Fibroblast of lung (primary cell): Measurements from ENCODE around the gene PBX4. TPM values are rescaled to one million over a fixed set of nuclear protein-coding genes. Genes with fewer than 3 reads are reported as not detected.

Experiments used
- DNase-seq, 2 donors: peaks; one replicate each; pipeline versions ENCODE4 v3.0.0 to v3.0.0-alpha.2; 2010; ENCODE audit warnings: low read depth in 2 of 2
- H2AFZ ChIP-seq: 2 replicates; pipeline ENCODE4 v1.5.1; 2012; ENCODE audit warnings: low read length, control low read depth, inconsistent platforms
- H3K27ac ChIP-seq: 2 replicates; pipeline ENCODE4 v1.5.1; 2011; ENCODE audit warnings: low read length, control low read depth; ENCODE audit not compliant: insufficient read depth
- H3K27me3 ChIP-seq: 2 replicates; pipeline ENCODE4 v1.5.1; 2011; ENCODE audit warnings: mild to moderate bottlenecking, low read length; ENCODE audit not compliant: control insufficient read depth, insufficient read depth
- H3K36me3 ChIP-seq: 2 replicates; pipeline ENCODE4 v1.5.1; 2011; ENCODE audit warnings: low read length; ENCODE audit not compliant: control insufficient read depth, insufficient read depth
- H3K4me1 ChIP-seq: 2 replicates; pipeline ENCODE4 v1.5.1; 2011; ENCODE audit warnings: low read length; ENCODE audit not compliant: control insufficient read depth, insufficient read depth; ENCODE audit errors: extremely low read depth
- H3K4me2 ChIP-seq: 2 replicates; pipeline ENCODE4 v1.5.1; 2011; ENCODE audit warnings: low read length, control low read depth; ENCODE audit not compliant: insufficient read depth; ENCODE audit errors: extremely low read depth
- H3K4me3 ChIP-seq, 4 experiments: fragments of 200-600 bp in 1 of 4; sonication (generic) in 1 of 4; replicated peaks in 1 of 4; 2 replicates each; pipeline ENCODE4 v1.5.1; 2011 to 2016; ENCODE audit warnings: low read length in 4 of 4, low read depth in 3 of 4, mild to moderate bottlenecking in 3 of 4, control low read depth in 2 of 4, inconsistent platforms in 1 of 4, mixed read lengths in 1 of 4; ENCODE audit not compliant: insufficient read depth in 1 of 4; ENCODE audit errors: control extremely low read depth in 1 of 4
- H3K79me2 ChIP-seq: 2 replicates; pipeline ENCODE4 v1.5.1; 2012; ENCODE audit warnings: mild to moderate bottlenecking, low read length, inconsistent platforms; ENCODE audit not compliant: control insufficient read depth, insufficient read depth
- H3K9ac ChIP-seq: 2 replicates; pipeline ENCODE4 v1.5.1; 2011; ENCODE audit warnings: mild to moderate bottlenecking, low read length, control low read depth; ENCODE audit not compliant: insufficient read depth
- H3K9me3 ChIP-seq: 2 replicates; pipeline ENCODE4 v1.5.1; 2012; ENCODE audit warnings: low read depth, low read length; ENCODE audit not compliant: control insufficient read depth, insufficient read depth
- H4K20me1 ChIP-seq: 2 replicates; pipeline ENCODE4 v1.5.1; 2011; ENCODE audit warnings: low read length; ENCODE audit not compliant: control insufficient read depth, insufficient read depth; ENCODE audit errors: extremely low read depth
- CTCF ChIP-seq, 2 donors: IDR thresholded peaks in 1 of 2; conservative IDR thresholded peaks in 1 of 2; 1 replicate in 1 of 2; 2 replicates in 1 of 2; pipeline ENCODE4 v1.5.1; 2011 to 2012; ENCODE audit warnings: low read length in 2 of 2, control low read depth in 1 of 2, inconsistent platforms in 1 of 2, low read depth in 1 of 2, mild to moderate bottlenecking in 1 of 2
- EZH2 ChIP-seq: IDR thresholded peaks from 2 replicates; pipeline ENCODE4 v1.5.1; 2012; ENCODE audit warnings: low read length, control low read depth, mild to moderate bottlenecking; ENCODE audit errors: missing control alignments
- polyA plus RNA-seq, 2 donors: library from polyadenylated mRNA; depleted of rRNA in 1 of 2; stranded (reverse) in 1 of 2; unstranded in 1 of 2; fragments of >200 nt; gene quantifications; 2 replicates each; pipeline ENCODE4 v1.2.1, GENCODE V29; 2011 to 2012; ENCODE audit warnings: missing spikeins in 1 of 2
- total RNA-seq: library from RNA; depleted of rRNA; stranded (reverse); fragments of >200 nt; gene quantifications from 2 replicates; pipeline ENCODE4 v1.2.1, GENCODE V29; 2014

Gene PBX4
- total and polyA plus RNA-seq, 2 donors (not counting 1 experiment from before 2014, with no cell fraction given): 0.39 to 1.7 TPM

GRCh38 chr19:19527674-19528625, 90.5 kb downstream of the PBX4 start:
- no peaks in the 10 kb centered on the region for H3K9me3 ChIP-seq
- H2AFZ ChIP-seq: no peak overlapping the region
- H3K4me1 ChIP-seq: no peaks in the 10 kb centered on the region
- no peaks in the 10 kb centered on the region for H3K27me3 ChIP-seq
- H3K36me3 ChIP-seq: peaks cover 5% of the 10 kb centered on the region
- no peak for TF ChIP-seq CTCF (conservative IDR thresholded peaks at IDR 0.05 in 1 of 2, IDR thresholded peaks at IDR 0.05 in 1 of 2; ENCODE audit: low read depth in 1 of 2, low read length in 2 of 2)
- TF ChIP-seq EZH2: no peak
- no peaks in the 10 kb centered on the region for H3K79me2 ChIP-seq
- H3K27ac ChIP-seq: no peak overlapping the region
- no peak overlapping the region for H3K9ac ChIP-seq
- H3K4me3 ChIP-seq: no peak overlapping the region
- no peaks in the 10 kb centered on the region for H4K20me1 ChIP-seq
- DNase-seq: no peak
- H3K4me2 ChIP-seq: no peak overlapping the region

DNA sequence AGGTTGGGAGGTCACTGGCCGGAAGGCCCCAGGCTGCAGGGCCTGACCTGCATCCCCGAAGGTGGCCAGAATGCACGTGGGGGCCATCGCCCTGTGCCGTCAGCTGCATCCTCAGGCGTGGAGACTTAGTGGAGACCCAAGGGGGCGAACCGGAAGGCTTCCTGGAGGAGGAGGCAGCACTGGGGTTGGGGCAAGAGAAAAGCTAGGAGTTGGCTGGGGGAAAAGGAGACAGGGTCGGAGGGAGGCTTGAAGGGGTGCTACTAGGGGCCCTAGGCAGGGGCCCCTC, 91.2 kb downstream of the PBX4 start:
- Histone ChIP-seq H3K4me3 (no peak overlapping the region), H3K27me3 (no peaks in the 10 kb centered on the region), H3K9ac (no peak overlapping the region), H4K20me1 (no peaks in the 10 kb centered on the region), H3K27ac (no peak overlapping the region), H3K9me3 (no peaks in the 10 kb centered on the region), H3K4me2 (no peak overlapping the region), H2AFZ (no peak overlapping the region), H3K36me3 (peaks cover 5% of the 10 kb centered on the region), H3K79me2 (no peaks in the 10 kb centered on the region), H3K4me1 (no peaks in the 10 kb centered on the region)
- no peak for DNase-seq
- TF ChIP-seq EZH2 (no peak), CTCF (conservative IDR thresholded peaks at IDR 0.05 in 1 of 2, IDR thresholded peaks at IDR 0.05 in 1 of 2; ENCODE audit: low read depth in 1 of 2, low read length in 2 of 2) (no peak)

GRCh38 chr19:19526581-19527370, 91.7 kb downstream of the PBX4 start:
- no peak for DNase-seq
- H3K79me2 ChIP-seq: no peaks in the 10 kb centered on the region
- no peaks in the 10 kb centered on the region for H3K9me3 ChIP-seq
- H3K36me3 ChIP-seq: peaks cover 5% of the 10 kb centered on the region
- no peaks in the 10 kb centered on the region for H3K4me1 ChIP-seq
- H3K4me3 ChIP-seq: no peak overlapping the region
- H3K9ac ChIP-seq: no peak overlapping the region
- H3K4me2 ChIP-seq: no peak overlapping the region
- H3K27ac ChIP-seq: no peak overlapping the region
- H2AFZ ChIP-seq: no peak overlapping the region
- no peaks in the 10 kb centered on the region for H3K27me3 ChIP-seq
- TF ChIP-seq CTCF (conservative IDR thresholded peaks at IDR 0.05 in 1 of 2, IDR thresholded peaks at IDR 0.05 in 1 of 2; ENCODE audit: low read depth in 1 of 2, low read length in 2 of 2) (no peak), EZH2 (no peak)
- H4K20me1 ChIP-seq: no peaks in the 10 kb centered on the region
